C4-2B (cell line): ENCODE measurements around the gene FAM53B.

Experiments used
- H3K27ac ChIP-seq: fragments of 450-650 bp; 2 replicates; pipeline ENCODE4 v1.5.1; 2017
- ZFX ChIP-seq: fragments of 450-650 bp; IDR thresholded peaks from 2 replicates; pipeline ENCODE4 v1.6.1; 2017
- TF ChIP-seq, protein P1 (sequence below): fragments of 450-650 bp; conservative IDR thresholded peaks from 2 replicates; pipeline ENCODE4 v1.5.1; 2017; ENCODE audit warnings: mild to moderate bottlenecking

Gene FAM53B

DNA sequence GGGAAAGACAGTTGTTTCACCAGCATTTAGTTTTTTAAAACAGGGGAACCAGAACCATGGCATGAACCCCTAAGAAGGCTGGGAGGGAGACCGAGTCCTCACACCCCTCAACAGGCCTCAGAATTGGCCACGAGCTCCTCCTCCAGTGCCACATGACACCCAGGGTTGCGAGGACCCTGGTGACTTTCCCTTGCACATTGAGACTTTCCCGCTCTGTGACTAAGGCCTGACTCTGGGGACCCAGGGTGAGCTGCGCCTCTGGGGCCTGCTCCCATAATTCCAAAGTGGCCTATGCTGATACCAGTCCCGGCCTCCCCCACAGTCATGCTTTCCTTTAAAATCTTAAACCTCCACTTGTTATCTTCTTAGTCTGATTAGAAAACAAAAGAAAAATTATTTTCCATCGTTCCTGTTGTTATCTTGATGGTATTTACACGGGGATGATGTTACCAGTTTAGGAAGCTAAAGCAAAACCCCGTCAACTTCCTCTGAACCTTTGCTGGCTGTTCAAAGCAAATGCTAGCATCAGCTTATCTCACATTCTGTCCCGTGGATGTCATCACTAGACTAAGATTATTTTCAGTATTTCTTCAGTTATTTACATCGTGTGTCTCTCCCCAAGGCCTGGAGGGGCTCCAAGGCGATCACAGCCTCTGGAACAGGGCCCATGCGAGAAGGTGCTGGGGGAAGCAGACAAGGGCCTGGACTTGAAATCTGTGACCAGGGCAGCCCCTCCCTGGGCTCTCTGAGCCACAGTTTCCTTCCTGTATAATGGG lies 42.1 kb downstream of the FAM53B start:
- H3K27ac ChIP-seq, result peak overlapping the region; percentile 20; the same call in 1 of the 2 replicates
- TF ChIP-seq, protein P1, sequence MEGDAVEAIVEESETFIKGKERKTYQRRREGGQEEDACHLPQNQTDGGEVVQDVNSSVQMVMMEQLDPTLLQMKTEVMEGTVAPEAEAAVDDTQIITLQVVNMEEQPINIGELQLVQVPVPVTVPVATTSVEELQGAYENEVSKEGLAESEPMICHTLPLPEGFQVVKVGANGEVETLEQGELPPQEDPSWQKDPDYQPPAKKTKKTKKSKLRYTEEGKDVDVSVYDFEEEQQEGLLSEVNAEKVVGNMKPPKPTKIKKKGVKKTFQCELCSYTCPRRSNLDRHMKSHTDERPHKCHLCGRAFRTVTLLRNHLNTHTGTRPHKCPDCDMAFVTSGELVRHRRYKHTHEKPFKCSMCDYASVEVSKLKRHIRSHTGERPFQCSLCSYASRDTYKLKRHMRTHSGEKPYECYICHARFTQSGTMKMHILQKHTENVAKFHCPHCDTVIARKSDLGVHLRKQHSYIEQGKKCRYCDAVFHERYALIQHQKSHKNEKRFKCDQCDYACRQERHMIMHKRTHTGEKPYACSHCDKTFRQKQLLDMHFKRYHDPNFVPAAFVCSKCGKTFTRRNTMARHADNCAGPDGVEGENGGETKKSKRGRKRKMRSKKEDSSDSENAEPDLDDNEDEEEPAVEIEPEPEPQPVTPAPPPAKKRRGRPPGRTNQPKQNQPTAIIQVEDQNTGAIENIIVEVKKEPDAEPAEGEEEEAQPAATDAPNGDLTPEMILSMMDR, result no peak
- TF ChIP-seq ZFX, result no peak

DNA sequence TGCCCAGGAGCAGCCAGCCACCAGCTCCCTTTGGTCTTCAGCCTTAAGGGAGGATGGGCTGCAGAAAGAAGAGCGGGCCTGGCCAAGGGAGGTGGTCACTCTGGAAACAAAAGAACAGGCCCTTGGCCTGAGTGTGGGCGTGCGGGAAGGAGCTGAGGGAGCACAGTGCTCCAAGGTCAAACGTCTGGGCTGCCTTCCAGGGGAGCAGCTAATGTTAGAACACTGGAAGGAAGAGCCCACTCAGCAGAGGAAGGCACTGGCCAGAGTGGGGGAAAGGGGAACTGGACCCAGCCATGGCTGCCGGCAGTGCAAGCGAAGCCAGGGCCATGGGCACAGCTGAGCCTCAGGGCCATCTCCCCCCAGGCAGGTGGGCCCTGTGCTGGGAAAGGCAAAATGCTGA lies 42.7 kb downstream of the FAM53B start:
- TF ChIP-seq ZFX, result 0 out of 2 replicates have a peak, but pooled peaks have one; percentile 11
- TF ChIP-seq, protein P1, result no peak
- H3K27ac ChIP-seq, result peak overlapping the region; percentile 20; the same call in 1 of the 2 replicates

DNA sequence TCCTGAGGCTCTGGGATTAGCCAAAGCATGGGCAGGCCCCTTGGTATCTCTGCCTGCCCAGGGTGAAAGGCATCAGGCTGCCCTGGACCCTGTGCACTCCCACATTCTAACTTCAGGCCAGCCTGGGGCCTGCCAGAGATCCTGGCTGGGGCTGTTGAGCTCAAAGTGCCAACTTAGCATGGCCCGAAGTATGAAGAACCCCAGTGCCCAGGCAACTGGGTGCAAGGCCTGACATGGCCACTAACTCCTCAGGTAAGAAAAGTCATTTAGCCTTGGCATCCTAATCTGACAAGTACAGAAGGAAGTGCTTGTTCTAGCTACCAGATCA lies 43.2 kb downstream of the FAM53B start:
- TF ChIP-seq, protein P1, result no peak
- TF ChIP-seq ZFX, result no peak
- peak overlapping the region; percentile 20; the same call in 1 of the 2 replicates for H3K27ac ChIP-seq

DNA sequence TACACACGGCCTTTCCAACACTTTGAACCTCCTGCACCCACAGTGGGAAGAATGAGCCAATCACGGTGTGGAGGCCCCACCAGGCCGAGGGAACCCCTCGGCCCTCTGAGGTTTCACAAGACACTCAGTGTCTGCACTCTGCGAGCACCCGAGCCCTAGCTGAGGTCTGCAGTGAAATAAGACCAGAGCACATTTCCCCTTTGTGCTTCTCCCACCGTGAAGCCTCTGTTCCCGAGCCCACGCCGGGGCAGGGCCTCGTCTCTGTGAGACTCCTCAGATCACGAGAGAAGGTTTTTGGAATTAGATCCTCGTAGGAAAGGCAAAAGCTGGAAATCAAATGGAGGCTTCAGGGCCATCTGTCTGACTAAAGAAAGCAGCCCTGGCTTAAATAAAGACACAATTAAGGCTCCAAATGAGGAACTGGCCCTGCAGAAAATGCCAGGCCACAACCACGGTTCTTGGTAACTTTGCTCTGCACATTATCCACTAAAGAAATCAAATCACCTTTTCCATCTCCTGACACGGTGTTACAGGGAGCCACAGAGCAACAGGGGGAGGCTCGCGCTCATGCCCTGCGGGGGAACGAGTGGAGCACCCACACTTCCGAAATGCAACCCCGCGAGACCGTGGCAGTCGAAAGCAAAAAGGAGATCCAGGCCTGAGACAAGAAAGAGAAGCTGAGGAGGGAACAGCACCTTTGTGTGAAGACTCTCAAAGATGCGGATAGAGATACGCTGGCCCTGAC lies 43.7 kb downstream of the FAM53B start:
- peak overlapping the region; percentile 20; the same call in 1 of the 2 replicates for H3K27ac ChIP-seq
- TF ChIP-seq ZFX, result no peak
- TF ChIP-seq, protein P1, result no peak

DNA sequence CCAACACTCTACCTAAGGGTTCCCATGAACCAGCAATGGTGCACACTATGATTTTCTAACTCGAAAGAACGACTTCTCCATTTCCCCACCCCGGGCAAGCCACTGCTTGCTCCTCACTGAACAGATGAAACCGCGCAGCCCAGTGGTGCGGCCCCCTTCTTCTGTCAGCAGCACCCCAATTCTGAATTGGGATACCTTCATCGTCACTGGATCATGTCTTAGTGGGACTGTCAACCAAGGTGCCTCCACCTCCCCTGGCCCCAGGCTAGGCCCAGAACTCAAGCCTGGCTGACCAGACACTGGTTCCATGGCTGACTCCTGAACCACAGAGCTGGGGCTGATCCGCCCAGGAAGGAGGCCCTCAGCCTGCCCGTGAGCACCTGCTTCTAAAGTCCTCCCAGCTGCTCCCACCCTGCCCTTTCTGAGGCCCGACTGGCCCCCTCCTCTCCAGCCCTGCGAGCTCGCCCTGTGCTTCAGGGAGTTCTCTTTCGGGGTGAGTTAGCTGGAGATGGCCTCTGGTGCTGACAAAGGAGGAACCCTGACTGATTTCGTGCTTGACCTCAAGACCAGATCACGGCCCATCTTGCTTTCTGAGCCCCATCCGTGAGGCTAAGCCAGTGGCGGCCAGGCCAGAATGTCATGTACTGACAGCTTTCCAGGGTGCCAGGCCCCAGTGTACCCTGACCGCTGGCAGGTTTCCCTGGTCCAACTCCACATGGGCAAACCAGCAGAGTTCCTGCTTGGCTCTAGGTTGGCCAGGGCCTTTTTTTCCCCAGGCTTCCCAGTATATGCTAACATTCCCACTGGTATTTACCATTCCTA lies 44.5 kb downstream of the FAM53B start:
- TF ChIP-seq ZFX, result no peak
- TF ChIP-seq, protein P1, result no peak
- H3K27ac ChIP-seq, result peak overlapping the region; percentile 20; the same call in 1 of the 2 replicates

DNA sequence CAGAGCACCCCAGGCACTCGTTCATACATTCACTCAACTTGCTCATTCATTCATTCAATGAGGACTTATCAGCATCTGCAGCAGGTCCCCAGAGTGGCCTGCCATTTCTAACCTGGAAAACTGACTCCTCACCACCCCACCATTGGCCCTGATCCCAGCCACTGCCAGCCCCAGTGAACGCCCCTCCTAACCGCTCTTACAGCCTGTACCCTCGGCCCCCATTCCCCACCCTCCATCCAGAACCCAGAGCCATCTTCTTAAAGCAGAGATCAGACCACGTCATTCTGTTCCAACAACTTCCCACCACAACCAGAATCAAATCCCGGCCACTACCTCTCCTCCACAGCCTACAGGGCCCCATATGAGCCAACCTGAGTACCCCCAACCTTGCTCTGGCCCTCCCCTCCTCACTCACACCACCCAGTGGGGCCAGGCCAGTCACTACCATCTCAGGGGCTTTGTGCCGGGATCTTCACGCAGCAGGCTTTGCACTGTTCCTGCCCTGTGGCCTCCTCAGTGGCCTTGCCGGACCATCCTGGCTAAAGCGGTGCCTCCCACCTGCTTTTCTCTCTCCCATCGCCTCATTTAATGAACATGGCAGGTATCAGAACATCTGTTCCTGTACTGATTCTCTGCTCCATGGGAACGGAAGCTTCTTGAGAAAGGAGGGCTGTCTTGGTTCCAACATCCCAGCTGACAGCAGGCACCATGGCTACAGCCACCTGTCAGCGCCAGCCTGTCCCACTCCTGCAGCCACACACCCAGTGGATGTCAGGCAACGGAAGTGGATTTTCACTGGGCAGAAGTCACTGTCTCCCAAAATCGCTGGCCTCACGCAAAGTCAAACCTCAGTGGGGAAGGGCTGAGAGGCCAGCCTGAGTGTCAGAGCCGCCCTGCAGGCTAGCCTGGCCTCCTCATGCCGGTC lies 45.4 kb downstream of the FAM53B start:
- TF ChIP-seq, protein P1, result no peak
- no peak for TF ChIP-seq ZFX
- H3K27ac ChIP-seq, result no peak overlapping the region
